GM12872 (cell line): ENCODE results near the gene GLB1L3.

Source experiments
- CTCF ChIP-seq: IDR thresholded peaks from 3 replicates; pipeline ENCODE4 v1.5.1; 2011; ENCODE audit warnings: low read depth, mild to moderate bottlenecking, low read length, moderate library complexity; ENCODE audit not compliant: insufficient read depth

Gene GLB1L3

DNA sequence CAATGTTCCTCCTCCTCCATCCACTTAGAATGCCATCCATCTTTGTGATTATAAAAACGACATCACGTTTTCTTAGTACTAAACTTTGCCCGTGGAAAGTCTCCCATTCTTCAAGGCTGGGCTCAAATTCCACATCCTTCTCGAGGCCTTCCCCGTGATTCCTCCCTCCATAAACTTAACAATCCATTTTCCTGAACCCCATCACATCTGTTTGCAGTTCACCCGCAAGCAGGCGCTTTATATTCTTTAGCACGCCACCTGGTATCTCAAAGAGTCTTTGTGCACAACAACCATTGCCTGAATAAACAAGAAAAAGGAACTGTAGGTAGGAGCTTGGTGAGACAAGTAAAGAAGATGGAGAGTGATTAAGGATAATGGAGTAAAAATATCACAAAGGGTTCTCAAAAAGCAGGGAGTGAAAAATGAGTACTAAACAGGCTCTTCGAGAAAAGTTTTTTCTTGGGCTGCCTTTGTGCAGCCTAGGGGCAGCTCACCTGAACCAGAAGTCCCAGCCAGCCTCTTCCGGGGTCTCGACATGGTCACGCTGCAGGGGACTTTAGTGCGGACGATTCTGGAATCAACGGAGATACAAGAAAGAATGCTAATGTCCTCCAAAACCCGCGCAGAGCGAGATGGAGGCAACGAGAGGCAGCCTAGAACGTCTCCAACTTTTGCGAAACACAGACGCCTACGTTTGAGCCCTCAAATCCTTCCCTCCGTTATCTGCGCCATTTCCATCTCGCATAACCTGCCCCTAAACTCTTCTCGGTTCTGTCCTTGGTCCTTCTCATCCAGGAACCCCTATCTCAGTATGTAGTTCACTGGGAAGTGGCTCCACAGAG is 23.6 kb upstream of the GLB1L3 start:
- no peak for TF ChIP-seq CTCF

- no peak for TF ChIP-seq CTCF
These were observed 22.8 kb upstream of the GLB1L3 start, which contains the start of the genes ACAD8 and THYN1 for GRCh38 chr11:134253188-134253993. Gene ACAD8 (plus strand): TSS chr11:134253568. CDS start chr11:134253601, 33 bp downstream. Gene THYN1 (minus strand): TSS chr11:134253352. CDS start chr11:134252882, 470 bp downstream.

GRCh38 chr11:134254433-134255183 is 21.6 kb upstream of the GLB1L3 start:
- no peak for TF ChIP-seq CTCF

GRCh38 chr11:134257101-134257500 is 19.1 kb upstream of the GLB1L3 start:
- no peak for TF ChIP-seq CTCF

- TF ChIP-seq CTCF = no peak
These were observed 17.6 kb upstream of the GLB1L3 start for GRCh38 chr11:134258577-134258976.

DNA sequence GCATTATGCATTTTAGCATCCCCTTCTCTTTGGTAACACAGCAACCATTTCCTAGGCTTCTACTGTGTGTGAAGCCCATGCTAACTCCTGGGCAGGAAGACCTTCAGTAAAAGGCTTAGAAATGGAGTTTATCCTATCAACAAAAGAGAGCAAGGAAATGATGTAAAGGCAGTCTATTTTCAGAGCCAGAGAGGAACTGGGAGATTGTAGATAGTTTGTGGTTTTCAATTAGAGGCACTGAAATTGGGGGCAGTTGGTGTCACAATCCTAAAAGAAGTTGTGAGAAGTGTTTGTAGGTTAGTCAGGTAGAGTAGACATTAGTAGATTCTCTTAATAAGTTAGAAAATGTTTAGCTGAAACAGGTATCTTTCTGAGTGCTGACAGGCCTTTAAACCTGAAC is 15.7 kb upstream of the GLB1L3 start:
- TF ChIP-seq CTCF = no peak

DNA sequence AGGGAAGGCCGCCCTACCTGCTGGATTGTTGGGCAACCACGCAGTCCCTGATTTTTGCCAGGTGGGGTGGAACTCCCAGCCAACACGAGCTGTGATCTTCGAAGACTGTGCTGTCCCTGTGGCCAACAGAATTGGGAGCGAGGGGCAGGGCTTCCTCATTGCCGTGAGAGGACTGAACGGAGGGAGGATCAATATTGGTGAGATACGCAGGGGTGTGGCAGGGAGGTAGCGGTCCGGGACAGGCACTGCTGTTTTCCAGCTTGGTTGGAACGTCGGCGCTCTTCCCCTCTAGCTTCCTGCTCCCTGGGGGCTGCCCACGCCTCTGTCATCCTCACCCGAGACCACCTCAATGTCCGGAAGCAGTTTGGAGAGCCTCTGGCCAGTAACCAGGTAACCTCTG is 15.2 kb upstream of the GLB1L3 start:
- no peak for TF ChIP-seq CTCF
